HTR-8/SVneo (cell line): ENCODE measurements around the gene IL18BP.

Source experiments
- DNase-seq: peaks from one replicate; pipeline ENCODE4 v3.0.0; 2011; ENCODE audit warnings: low spot score, mixed read lengths; ENCODE audit not compliant: insufficient read length
- FAIRE-seq: peaks from 2 replicates; lab custom pipeline; 2011; peaks lifted over from hg19 to GRCh38; lab: Jason Lieb, UNC

The IL18BP gene

DNA sequence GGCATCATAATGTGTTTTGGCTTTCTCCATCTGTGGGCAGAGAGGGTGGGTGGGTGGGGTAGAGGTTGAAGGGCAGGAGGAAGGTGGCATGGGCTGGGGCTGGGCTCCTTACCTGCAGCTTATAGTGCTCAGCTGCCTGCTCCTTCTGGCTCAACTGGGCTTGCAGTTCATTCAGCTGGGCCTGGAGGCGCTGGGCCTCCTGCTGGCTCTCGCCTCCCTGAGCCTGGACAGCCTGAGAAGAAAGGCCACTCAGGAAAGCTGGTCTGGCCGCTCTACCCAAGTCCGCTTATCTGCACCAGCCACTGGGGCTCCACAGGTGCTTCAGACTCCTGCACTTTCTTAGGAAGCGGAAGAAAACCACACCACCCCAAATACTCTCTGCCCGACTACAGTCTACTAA, 10.4 kb downstream of the IL18BP start:
- FAIRE-seq = no peak
- DNase-seq = no peak

DNA sequence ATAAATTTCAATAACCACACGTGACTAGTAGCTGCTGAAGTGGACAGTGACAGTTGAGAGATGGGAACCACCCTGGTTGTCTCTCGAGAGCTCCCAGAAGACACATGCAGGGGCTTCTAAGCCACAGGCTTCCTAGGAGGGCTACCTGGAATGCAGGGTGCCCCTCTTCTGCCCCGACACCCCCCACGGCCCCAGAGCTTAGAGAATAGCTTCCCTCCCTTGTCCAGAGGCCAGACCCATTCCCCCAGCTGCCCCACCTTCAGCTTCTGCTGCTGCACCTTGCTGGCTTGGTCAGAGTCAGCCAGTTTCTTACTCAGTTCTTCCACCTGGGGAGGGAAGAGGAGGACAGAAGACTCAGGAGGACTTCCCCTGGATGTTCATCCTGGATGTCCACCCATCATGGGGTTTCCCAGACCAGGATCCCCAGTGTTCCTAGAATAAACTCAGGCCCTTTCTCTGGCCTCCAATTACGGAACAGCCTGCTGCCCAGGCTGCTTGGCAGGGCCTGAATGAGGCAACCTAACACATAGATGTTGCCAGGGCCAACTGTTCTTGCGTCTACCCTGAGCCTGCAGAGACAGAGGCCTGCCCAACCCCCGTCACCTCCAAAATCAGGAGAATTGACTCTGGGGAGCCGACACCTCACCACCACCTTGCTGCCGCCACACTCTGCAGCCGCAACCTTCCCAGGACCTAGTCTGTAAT, 12.0 kb downstream of the IL18BP start:
- FAIRE-seq (no peak), DNase-seq (no peak)

DNA sequence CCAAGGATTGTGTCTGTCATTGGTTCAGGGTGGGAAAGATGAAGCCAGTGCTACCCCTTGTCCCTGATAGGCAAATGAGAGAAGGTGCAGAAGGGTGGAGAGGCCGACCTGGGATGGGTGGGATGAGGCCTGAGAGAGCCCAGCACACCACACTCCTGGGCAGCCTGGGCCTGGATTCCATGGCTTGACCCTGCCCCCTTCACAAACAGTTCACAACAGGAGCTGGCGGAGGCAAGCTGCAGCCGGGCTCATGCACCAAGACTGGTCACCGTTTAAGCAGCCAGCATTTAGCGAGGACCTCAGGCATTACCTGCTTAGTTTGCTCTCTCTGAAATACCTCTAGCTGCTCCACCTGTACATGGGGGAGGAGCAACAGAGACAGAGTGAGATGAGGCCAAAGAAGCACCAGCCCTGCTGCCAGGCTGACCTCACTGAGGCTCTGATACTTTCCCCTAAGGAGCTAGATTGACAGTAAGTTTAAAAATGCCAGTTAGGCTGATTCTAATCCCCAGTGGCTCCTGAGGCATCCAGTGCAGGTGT, 13.5 kb downstream of the IL18BP start:
- FAIRE-seq (no peak), DNase-seq (no peak)

DNA sequence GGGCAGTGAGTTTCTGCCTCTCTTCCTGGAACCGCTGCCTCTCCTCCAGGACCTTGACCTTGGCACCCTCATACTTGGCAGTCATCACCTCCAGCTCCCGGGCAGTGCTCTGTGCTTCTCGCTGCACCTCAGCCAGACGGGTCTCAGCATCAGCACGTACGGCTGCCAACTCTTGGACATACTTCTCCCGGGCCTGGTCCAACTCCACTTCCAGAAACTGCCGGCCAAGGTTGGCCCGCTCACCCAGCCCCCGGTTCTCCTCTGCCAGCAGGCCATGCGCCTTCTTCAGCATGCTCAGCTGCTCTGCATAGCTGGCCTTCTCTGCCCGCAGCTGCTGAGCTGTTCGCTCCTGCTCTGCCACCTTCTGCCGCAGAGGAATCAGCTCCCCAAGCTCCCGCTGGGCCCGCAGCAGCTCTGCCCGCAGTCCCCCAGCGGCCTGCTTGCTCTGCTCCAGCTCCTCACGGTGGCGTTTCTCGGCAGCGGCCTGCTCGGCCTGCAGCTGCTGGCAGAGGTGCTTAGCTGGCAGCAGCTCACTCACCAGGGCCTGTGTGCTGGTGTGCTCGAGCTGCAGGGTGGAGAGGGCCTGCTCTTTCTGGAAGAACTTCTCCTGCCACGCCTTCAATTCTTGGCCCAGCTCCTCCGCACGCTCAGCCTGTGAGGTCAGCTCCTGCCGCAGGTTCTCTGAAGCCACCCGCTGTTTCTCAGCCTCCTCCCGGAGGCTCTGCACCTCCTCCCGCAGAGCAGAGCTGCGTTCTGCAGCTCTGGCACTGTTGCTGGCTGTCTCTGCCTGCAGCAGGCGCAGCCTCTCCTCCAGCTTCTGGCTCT, 14.4 kb downstream of the IL18BP start:
- FAIRE-seq = no peak
- no peak for DNase-seq

DNA sequence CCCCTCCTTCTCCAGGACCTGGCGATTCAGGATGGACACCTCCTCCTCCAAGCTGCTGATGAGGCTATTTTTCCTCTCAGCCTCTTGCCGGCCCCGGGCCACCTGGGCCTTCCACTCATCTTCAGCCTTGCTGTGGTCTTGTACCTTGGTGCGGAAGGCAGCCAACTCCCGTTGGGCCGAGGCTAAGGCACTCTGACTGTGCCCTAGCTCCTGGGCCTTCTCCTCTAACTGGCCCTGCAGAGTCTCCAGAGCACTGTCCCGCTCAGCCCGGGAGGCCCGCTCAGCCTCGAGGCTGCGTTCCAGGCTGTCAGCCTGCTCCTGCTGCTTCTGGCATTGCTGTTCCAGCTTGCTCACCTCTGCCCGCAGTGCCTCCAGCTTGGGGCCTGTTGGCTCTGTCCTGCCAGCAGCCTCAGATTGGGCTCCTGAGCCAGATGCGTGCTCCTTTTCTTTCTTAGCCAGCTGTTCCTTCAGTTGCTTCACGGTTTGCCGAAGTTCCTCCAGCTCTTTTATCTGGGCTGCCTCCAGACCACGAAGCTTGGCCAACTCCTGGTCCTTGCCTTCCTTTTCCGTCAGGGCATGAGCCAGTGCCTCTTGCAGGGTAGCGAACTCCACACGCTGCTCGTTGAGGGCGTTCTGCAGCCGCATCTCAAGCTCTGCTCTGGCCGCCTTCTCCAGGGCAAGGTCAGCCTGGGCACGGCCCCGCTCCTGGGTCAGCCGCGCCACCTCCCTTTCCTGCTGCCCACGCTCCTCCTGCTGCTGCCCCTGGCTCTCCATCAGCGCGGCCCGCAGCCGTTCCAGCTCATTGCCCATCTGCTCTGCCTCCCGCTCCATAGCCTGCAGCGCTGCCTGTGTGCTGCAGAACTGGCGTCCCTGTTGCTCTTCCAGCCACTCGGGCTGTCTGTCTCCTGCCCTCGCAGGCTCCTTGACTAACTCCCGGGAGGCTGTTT, 15.3 kb downstream of the IL18BP start:
- DNase-seq = no peak

DNA sequence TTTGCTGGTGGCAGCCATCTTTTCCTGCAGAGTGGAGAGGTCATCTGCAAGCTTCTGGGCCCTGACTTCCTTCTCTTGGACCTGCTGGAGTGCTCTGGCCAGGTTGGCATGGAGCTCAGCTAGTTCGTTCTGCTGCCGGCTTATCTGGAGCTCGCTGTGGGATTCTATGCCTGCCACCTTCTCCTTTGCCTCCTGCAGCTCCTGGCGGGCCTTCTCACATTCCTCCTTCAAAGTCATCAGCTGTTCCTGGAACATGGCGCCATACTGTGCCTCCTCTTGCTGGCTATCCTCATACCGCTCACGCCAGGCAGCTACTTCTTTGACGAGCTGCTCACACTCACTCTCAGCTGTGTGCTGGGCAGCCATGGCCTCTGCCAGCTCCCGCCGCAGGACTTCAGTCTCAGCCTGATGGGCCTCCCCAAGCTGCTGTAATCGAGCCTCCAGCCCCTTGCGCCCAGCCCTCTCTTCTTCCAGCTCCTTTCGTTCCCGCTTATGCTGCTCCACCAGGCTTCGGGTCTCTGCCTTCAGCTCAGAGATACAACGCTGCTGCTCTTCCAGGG, 16.1 kb downstream of the IL18BP start:
- FAIRE-seq = no peak
- no peak for DNase-seq

More for the DNA sequence above, 15.3 kb downstream of the IL18BP start:
- no peak for FAIRE-seq

DNA sequence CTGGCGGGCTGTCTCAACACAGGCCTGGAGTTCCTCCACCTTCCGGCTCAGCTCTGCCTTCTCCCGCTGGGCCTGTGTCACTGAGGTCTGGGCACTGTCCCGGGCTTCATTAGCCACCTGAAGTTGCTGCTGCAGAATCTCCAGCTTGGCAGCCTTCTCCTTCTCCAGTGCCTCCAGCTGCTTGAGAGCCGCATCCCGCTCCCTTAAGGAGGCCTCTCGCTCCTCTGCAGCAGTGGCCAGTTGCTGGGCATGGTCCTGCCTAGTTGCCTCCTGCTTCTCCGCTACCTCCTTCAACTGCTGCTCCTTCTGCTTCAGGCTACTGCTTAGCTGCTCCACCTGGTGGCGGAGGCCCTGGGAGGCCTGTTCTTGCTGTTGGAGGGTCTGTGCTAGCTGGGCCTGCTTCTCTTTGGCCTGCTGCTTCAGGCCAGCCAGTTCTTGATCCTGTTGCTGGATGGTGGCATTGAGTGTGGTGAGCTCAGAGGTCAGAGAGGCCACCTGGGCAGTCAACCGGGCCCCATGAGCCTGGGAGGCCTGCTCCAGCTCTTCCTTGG, 16.9 kb downstream of the IL18BP start:
- FAIRE-seq = peak; percentile 87
- no peak for DNase-seq

DNA sequence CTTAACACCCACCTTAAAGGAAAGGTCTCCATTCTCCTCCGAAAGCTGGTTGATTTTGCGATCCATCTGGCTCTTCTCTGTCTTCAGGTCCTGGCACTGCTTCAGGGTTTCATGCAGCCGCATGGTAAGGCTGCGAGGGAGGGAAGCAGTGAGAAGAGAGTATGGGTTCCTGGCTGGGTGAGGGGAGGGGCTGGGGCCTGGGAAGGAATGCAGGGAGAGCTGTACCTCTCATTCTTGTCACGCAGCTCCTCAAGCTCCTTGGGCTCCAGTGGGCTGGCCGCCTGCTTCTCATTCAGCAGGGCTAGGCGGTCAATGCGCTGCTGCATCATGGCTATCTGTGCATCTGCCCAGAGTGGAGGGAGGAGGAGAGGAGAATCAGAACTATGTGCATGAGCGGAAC, 19.5 kb downstream of the IL18BP start:
- no peak for DNase-seq
- no peak for FAIRE-seq

DNA sequence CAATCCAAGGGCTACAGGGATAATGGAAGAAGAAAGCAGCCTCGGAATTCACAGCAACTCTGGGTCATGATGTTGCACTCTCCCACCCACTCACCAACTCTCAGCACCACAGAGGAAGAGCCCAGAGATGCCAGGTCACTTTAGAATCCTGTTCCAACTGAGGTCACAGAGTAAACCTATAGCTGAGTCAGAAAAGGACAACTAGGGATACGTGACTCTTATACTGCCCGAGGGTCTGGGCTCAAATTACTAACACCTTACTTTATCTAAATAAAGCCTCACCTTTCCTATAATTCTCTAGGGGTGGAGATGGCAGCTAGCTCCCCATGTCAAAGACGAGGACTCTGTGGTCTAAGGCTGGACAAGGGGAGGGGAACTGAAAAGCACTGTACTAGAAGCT, 24.6 kb downstream of the IL18BP start:
- no peak for FAIRE-seq
- no peak for DNase-seq

DNA sequence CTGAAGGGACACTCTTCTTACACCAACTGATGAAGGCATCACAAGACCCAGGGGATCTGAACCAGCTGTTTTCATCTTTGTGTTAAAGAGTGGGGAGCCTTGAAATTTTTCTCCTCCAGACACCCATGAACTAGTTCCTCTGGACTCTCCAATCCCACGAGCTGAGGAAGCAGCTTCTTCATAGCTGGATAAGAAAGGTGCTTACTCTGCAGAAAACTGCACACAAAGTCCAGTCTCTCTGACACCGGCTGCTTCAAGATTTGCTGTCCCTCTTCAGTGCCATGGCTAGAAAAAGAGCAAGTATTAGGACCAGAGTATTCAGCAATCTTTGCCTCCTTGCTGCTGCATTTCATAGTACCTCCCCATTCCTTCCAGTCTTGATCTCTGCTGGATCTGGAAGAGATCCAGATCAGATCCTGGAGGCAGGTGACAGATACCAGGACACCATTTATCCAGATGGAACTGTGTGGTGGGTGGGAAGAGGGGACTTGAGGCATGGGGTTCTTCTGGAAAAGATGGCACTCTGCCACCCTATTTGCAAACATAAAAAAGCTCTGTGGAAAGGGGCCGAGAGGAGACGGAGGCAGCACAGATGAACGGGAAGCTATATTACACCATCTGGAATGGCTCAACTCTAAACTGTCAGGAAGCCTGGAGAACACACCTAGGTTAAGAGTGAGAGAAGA, 25.5 kb downstream of the IL18BP start:
- FAIRE-seq = no peak
- DNase-seq = no peak

DNA sequence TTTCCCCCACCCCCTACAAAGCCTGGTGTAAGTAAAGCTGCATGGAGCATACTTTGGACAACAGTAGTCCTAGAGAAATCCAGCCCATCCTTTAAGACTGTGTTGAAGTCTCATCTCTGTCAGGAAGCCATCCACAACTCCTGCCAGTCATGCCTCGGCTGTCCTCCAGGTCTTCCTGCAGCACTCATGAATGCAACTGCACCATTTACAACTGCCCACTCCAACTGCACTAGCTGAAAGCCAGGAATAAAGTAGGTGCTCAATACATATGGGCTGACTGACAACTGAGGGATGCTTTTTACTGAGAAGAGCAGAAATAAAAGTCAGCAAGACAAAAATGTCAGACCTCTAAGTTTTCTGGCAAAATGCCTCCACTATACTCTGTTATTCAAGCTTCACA, 27.4 kb downstream of the IL18BP start:
- FAIRE-seq (no peak), DNase-seq (no peak)

DNA sequence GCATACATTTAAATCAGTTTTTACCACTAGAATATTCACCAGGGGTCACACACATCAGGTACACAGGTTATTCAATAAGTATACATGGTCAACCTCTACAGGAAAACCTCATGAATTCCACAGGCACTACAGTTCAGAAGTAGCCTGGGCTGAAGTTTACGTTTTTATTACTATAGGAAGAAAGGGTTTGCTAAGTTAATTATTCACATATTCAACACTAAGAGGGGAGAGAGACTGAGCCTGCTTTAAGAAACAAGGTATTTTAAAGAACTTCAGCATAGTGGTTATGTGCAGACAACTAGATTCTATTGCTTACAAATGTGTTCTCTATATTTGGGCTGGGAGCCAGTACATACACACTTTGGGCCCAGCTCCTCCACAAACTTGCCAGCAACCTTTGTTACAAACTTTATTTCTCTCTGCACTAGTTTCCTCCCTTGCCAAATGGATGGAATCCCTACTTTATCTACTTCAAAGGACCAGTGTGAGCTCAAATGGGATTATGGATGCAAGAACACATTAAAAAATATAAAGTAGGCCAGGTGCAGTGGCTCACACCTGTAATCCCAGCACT, 31.9 kb downstream of the IL18BP start:
- FAIRE-seq (no peak), DNase-seq (no peak)

DNA sequence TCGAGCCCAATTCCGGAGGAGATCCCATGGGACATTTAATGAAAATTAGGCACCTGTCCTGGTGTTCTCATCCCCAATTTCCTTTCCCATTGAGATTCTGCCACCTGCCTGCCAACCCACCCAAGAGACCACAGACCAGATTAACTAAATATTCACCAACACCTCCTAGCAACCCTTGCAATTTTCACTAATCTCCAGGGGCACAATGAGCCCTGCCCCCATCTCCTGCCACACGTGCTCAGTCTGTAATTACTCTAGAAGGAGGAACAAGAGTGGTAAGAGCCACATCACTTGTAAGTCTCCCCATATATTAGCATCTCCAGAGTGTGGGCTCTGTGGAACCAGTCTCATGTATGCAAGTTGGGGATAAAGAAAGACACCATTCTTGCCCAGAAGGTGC, 38.0 kb downstream of the IL18BP start:
- FAIRE-seq (no peak), DNase-seq (no peak)

DNA sequence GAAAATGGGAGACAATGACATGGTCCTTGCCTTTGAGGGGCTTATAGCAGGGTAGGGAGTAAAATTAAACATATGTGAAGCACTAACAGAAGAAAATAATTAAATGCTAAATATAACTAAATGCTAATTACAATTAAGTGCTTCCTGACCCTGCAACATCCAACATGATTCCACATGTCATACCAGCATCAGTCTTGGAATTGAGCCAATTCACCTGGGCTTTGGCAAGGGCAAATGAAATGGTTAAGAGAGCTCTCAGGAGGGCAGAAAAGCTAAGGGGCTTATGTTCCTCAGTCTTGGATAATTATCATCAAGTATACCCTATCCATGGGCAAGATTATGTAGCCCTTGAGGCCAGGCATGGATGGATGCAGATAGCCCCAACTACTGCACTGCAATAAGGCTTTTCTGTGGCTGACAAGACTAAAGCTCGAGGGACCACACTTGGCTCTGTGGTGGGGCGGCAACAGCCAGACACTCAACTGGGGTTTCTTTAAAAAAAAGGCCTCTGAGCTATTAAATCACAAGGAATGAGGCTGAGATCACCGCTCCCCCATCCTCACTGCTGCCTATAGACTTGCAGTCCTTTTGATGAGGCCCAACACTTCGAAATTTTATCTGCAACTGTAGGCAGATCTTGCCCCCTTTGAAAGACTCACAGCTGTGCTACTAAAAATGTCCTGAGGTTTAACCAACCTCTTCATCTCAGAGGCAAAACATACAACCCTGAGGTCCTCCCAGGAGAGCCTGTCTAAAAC, 39.0 kb downstream of the IL18BP start:
- DNase-seq = no peak
- no peak for FAIRE-seq

DNA sequence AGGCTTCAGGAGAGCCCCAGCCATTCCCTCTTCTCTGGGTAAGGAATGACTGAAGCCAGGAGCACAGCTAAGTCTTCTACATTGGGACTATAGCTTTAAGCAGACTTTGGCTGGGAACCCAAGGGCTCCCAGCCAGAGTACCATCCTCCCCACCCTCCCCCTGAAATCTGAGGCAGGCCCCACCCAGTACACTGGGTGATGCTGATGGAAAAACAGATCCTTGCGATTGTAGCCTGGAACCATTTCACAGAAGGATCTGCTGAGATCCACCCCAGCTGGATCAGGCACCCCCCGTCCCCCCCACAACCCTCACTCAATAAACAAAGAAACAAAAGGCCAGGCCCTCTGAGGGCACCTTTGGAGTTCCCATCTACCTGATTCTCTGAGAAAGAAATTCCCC, 39.8 kb downstream of the IL18BP start:
- no peak for DNase-seq
- no peak for FAIRE-seq

DNA sequence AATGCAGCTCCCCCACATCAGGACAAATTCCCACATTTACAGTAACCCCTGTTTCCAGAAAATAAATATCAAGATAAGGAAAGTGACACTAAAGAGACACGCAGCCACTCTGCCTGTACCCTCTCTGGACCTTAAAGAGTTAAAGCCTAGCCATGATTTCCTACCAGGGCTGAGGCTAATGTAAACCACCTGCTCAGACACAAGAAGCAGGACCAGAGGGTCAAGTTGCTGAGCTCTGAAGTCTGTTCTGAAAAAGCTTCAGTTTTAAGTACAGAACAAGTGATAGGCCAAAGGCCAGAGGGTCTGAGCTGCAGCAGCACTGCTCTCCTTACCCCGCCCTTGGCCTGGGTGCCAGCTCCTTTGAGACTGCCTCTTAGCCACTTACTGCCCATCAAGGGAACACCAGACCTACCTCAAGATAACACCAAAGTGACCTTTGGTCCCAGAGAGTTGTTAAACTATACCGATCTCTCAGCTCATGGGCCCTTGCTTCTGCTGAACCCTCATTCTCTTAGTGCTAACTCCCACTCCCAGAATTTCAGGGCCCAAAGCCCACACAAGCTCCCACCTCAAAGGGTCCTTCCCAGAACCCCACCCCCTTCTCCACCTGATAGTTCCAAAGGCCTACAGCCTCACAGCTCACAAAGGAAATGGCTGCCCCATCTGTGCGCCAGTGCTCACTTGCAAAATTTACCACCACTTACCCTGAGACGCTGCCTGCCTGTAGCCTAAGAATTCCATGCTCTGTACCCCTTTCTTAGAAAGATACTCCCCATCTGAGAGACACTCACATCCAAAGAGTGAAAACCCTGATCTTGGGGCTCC, 40.5 kb downstream of the IL18BP start:
- no peak for DNase-seq
- no peak for FAIRE-seq

DNA sequence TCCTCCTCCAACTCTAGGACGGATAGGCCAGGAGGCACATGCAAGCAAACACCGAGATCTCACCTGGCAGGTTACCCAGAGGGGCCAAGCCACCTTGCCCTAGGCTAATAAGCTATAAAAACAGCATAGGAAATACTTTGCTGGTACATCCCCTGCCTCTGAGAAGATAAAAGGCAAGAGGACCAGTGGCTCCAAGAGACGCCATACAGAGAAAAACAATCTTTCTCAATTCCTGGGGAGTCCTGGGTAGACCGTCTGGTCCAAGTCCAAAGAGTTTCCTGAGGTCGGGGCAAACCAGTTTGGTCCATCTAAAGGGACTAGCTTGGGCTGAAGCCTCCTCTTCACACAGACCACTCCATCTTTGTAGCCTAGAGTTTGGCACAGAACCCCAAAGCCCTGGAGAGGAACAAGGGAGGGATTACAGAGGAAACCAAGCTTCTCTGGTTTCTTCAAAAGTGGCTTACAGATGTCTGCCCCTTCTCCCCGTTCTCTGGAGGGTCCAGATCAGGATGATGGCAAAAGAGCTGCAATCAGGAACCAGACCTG, 41.2 kb downstream of the IL18BP start:
- DNase-seq = no peak
- FAIRE-seq = no peak
